HEK293T (cell line): ENCODE results near the gene MYO18A.

Experiments
- ARNT ChIP-seq: fragments of 450-650 bp; IDR thresholded peaks from 2 replicates; pipeline ENCODE4 v1.6.1; 2017; ENCODE audit warnings: mild to moderate bottlenecking
- BHLHE40 ChIP-seq: fragments of 450-650 bp; IDR thresholded peaks from 2 replicates; pipeline ENCODE4 v1.6.1; 2016; ENCODE audit warnings: mild to moderate bottlenecking, moderate library complexity, borderline replicate concordance
- ELF4 ChIP-seq: fragments of 450-650 bp; IDR thresholded peaks from 2 replicates; pipeline ENCODE4 v1.6.1; 2017; ENCODE audit warnings: antibody characterized with exemption
- FOXA1 ChIP-seq: fragments of 450-650 bp; IDR thresholded peaks from 2 replicates; pipeline ENCODE4 v1.6.1; 2016; ENCODE audit warnings: mild to moderate bottlenecking
- FOXK2 ChIP-seq: fragments of 450-650 bp; IDR thresholded peaks from 2 replicates; pipeline ENCODE4 v1.6.1; 2016; ENCODE audit warnings: mild to moderate bottlenecking
- FOXM1 ChIP-seq: fragments of 450-650 bp; IDR thresholded peaks from 2 replicates; pipeline ENCODE4 v1.6.1; 2017; ENCODE audit warnings: mild to moderate bottlenecking, borderline replicate concordance
- L3MBTL2 ChIP-seq: fragments of 450-650 bp; conservative IDR thresholded peaks from 2 replicates; pipeline ENCODE4 v1.6.1; 2016; ENCODE audit warnings: mild to moderate bottlenecking
- LEF1 ChIP-seq: fragments of 450-650 bp; IDR thresholded peaks from 2 replicates; pipeline ENCODE4 v1.6.1; 2017; ENCODE audit warnings: mild to moderate bottlenecking, borderline replicate concordance
- NFRKB ChIP-seq: fragments of 450-650 bp; IDR thresholded peaks from 2 replicates; pipeline ENCODE4 v1.6.1; 2016; ENCODE audit warnings: mild to moderate bottlenecking, moderate library complexity
- PKNOX1 ChIP-seq: fragments of 450-650 bp; IDR thresholded peaks from 2 replicates; pipeline ENCODE4 v1.6.1; 2016
- SP1 ChIP-seq: fragments of 450-650 bp; IDR thresholded peaks from 2 replicates; pipeline ENCODE4 v1.6.1; 2017
- SUZ12 ChIP-seq: fragments of 450-650 bp; IDR thresholded peaks from 2 replicates; pipeline ENCODE4 v1.6.1; 2016; ENCODE audit warnings: mild to moderate bottlenecking
- TARDBP ChIP-seq: fragments of 450-650 bp; IDR thresholded peaks from 2 replicates; pipeline ENCODE4 v1.6.1; 2016
- ZNF384 ChIP-seq: fragments of 450-650 bp; IDR thresholded peaks from 2 replicates; pipeline ENCODE4 v1.6.1; 2016

DNA sequence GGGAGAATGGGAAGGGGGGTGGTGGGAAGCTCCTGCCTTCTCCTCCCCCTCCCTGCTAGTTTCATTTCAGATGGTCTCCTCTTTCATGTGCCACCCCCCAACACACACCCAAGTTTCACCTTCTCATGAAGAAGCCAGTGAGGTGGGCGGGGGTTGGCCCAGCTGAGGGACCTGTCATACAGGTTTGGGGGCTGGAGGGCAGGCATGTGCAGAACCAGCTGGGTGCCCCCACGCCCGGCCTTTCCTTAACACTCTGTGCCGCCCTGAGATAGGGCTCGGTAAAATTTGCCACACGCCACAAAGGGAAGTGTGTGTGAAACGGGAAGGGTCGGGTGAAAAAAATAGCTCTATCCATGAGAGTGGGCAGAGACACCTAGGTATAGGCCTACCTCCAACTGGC is 79.9 kb downstream of the MYO18A start:
- no peak for TF ChIP-seq NFRKB
- no peak for TF ChIP-seq LEF1
- no peak for TF ChIP-seq ELF4
- TF ChIP-seq SP1, result no peak
- TF ChIP-seq SUZ12, result no peak
- no peak for TF ChIP-seq ZNF384
- TF ChIP-seq PKNOX1, result no peak
- TF ChIP-seq ARNT, result no peak
- no peak for TF ChIP-seq FOXM1
- no peak for TF ChIP-seq TARDBP
- TF ChIP-seq FOXA1, result no peak
- no peak for TF ChIP-seq BHLHE40
- no peak for TF ChIP-seq FOXK2
- TF ChIP-seq L3MBTL2, result no peak
